ENCODE data around the gene HERC4.

Gene HERC4, protein sequence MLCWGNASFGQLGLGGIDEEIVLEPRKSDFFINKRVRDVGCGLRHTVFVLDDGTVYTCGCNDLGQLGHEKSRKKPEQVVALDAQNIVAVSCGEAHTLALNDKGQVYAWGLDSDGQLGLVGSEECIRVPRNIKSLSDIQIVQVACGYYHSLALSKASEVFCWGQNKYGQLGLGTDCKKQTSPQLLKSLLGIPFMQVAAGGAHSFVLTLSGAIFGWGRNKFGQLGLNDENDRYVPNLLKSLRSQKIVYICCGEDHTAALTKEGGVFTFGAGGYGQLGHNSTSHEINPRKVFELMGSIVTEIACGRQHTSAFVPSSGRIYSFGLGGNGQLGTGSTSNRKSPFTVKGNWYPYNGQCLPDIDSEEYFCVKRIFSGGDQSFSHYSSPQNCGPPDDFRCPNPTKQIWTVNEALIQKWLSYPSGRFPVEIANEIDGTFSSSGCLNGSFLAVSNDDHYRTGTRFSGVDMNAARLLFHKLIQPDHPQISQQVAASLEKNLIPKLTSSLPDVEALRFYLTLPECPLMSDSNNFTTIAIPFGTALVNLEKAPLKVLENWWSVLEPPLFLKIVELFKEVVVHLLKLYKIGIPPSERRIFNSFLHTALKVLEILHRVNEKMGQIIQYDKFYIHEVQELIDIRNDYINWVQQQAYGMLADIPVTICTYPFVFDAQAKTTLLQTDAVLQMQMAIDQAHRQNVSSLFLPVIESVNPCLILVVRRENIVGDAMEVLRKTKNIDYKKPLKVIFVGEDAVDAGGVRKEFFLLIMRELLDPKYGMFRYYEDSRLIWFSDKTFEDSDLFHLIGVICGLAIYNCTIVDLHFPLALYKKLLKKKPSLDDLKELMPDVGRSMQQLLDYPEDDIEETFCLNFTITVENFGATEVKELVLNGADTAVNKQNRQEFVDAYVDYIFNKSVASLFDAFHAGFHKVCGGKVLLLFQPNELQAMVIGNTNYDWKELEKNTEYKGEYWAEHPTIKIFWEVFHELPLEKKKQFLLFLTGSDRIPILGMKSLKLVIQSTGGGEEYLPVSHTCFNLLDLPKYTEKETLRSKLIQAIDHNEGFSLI

DNA sequence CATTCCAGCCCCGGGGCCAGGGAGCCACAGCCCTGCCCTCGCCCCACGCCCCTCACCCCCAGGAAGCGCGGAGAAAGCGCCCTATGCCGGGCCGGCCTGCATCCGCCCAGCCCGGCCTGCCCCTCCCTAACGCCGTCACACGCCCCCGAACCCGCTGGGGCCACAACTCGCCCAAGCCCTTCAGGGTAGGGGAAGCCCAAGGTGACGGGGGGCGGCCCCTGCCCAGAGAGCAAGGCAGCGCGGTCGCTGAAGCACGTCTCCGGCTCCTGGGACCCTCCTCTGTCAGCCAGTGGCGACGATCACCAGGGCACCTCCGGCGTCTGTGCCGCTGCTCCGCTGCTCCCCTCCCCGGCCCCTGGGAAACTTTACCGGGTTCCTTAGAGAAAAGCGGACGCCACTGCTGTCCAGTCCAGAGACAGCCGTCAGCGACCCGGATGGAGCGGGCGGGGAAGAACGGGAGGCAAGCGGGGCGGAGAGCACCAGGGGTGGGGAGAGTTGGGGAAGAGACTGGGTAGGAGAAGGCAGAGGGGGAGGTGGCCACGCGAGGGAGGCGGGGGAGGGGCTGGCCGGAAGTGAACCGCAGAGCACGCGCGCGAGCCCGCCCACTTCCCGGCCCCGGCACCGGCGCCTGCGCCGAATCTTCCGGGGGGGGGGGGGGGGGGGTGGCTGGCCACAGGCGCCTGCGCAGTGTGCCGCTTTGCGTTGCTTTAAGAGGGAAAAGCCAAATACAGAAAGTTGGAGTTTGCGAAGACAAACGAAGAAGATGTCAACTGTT is at the start of gene HERC4:
Gene HERC4 (minus strand): TSS at position 509 of the 775 bp plus-strand sequence. CDS start 2,175 bp downstream, outside the sequence.
- peak; percentile 93 for DNase-seq (ENCODE audit: low spot score)

DNA sequence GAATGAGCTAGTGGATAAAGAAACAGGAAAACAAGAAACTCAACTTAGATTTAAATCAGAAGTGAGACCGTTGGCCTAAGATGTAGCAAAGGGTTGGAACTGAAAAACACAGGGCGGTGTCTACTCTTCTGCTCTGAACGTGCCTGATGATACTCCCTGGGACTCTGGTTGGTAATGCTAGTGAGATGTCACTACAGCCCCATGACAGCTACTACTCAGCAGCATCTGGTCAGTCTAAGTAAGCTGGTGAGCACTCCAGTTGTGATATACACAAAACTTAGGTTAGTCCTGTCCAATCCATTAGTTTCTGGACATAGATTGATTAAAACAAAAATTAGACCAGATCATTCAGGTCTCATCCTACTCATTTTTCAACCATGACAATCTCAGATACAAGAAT is 49.6 kb upstream of the HERC4 start:
- DNase-seq (ENCODE audit: low spot score): no peak

DNA sequence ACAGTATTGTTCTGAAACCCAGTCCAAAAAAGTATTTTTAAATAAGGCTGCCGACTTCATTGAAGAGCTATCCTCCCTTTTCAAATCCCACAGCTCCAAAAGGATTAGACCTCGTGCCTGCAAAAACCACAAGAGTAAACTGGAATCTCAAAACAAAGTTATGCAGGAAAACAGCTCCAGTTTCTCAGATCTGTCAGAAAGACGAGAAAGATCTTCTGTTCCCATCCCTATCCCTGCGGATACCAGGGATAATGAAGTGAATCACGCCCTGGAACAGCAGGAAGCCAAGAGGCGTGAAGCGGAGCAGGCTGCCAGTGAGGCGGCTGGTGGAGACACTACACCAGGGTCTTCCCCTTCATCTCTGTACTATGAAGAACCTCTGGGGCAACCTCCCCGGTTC is 46.8 kb upstream of the HERC4 start:
- DNase-seq (ENCODE audit: low spot score): no peak

DNA sequence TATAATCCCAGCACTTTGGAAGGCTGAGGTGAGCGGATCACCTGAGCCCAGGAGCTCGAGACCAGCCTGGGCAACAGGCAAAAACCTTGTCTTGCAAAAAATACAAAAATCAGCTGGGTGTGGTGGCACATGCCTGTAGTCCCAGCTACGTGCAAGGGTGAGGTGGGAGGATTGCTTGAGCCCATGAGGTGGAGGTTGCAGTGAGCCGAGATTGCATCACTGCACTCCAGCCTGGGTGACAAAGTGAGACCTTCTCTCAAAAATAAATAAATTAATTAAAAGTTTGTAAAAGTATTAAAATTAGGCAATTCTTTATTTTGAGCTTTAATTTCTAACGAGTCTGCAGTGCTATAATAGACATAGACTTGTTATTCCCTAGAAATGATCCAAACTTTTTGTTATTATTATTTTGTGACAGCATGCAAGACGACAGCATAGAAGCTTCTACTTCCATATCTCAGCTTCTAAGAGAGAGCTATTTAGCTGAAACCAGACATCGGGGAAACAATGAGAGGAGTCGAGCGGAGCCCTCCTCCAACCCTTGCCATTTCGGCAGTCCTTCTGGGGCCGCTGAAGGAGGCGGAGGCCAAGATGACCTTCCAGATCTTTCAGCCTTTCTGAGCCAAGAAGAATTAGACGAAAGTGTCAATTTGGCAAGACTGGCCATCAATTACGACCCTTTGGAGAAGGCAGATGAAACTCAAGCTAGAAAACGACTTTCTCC is 46.1 kb upstream of the HERC4 start:
- no peak for DNase-seq (ENCODE audit: low spot score)

DNA sequence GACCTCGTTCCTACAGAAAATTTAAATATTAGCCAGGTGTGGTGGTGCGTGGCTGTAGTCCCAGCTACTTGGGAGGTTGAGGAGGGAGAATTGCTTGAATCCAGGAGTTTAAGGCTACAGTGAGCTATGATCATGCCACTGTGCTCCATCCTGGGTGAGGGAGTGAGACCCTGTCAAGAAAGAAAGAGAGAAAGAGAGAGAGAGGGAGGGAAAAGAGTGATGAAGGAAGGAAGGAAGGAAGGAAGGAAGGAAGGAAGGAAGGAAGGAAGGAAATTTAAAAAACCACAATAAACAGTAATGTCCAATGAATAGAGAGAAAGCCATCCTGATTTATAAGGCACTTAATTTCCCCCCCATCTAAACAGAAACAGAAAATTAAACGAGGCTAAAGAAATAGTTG is 43.6 kb upstream of the HERC4 start:
- no peak for DNase-seq (ENCODE audit: low spot score)

DNA sequence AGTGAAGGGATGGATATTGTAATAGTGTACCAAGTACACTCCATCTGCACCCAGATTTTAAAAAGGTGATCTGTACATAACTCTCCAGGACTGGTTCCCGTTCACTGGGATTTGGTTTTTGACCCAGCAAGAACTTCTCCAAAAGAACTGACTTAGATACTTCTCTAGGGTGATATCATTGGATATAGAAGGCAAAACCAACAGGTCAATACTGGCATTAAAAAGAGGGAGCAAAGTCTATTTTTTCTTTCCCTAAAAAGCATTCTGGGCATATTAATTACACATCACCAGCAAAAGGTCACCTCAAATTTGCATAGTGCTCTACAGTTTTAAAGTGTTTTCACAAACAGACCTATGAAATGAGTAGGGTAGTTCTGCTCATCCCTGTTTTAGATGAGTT is 37.8 kb upstream of the HERC4 start:
- DNase-seq (ENCODE audit: low spot score): no peak

DNA sequence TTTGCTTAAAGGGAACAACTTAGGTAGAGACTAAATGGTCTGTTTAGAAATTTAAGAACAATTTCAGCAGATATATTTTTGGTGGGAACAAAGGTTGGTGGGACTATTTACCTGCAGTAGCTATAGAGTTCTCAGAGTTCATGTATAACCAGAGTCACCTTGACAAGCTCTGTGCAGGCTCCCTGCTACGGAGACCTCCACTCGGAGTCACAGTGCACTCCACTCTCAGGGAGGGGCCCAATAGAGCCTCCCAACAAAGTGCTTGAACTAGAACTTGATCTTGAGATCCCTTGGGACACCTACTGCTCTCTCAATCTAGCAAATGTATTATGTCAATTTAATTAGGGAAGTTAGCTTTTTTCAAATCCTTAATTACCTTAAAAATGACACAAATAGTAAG is 36.5 kb upstream of the HERC4 start:
- DNase-seq (ENCODE audit: low spot score): no peak

DNA sequence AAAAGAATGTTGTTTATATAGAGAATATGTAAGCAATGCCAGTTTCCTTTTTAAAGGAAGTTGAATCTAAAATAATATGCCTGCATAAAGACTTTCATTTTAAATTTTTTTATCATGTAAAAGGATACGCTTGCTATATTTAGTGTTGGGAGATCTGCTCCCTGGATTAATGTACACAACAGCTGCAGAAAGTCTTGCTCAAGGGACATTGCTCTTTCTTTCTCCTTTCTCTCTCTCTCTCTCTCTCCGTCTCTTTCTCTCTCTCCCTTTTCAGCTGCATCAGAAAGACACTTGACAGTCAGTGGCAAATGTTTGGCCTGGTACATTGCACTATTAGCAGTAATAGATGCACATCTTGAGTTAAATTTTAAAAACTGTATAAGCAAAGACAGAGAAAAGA is 34.9 kb upstream of the HERC4 start:
- DNase-seq (ENCODE audit: low spot score): no peak

DNA sequence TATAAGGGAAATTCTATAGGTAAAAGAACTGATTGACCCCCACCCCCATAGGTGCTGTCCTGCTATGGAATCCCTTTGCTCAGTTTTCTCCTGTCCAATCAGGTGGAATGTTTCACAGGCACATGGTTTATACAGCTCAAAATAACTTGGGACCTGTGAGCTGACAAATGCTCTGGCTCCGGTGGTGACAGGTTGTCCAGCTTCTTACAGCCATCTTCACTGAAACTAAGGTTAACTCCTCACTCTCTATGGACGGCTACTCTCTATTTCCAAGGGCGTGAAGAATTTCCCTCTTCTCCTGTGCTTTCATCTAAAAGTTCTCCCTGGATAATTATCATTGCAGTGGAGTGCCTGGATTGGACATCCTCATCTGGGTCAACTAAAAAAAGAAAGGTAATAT is 34.2 kb upstream of the HERC4 start, which contains the start of gene MYPN:
Gene MYPN (plus strand): TSS at position 158 of the 400 bp plus-strand sequence. CDS start 11,951 bp downstream, outside the sequence.
- no peak for DNase-seq (ENCODE audit: low spot score)

DNA sequence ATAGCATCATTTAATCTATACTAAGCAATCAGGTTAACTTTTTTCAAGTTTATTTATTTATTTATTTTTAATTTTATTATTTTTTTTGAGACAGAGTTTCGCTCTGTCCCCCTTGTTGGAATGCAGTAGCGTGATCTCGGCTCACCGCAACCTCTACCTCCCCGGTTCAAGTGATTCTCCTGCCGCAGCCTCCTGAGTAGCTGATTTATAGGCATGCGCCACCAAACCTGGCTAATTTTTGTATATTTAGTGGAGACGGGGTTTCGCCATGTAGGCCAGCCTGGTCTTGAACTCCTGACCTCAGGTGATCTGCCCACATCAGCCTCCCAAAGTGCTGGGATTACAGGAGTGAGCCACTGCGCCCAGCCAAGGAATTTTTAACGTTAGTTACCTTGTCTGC is 33.6 kb upstream of the HERC4 start:
- DNase-seq (ENCODE audit: low spot score): no peak

DNA sequence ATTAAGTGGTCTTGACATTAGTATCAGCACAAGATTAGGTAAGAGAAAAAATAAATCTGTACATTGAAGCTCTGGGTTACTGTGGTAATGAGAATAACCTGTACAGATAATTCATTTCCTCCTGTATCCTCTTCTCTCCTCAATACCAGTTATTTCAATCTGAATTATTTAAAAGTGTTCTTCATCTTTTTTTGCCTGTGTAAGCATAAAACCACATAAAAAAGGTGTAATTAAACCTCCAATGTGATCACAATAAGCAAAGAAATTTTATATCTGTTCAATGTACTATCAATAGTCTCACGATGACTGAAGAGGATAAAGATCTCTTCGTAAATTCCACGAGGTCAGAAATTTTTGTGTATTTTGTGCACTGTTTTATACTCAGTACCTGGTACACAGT is 33.0 kb upstream of the HERC4 start:
- DNase-seq (ENCODE audit: low spot score): no peak

DNA sequence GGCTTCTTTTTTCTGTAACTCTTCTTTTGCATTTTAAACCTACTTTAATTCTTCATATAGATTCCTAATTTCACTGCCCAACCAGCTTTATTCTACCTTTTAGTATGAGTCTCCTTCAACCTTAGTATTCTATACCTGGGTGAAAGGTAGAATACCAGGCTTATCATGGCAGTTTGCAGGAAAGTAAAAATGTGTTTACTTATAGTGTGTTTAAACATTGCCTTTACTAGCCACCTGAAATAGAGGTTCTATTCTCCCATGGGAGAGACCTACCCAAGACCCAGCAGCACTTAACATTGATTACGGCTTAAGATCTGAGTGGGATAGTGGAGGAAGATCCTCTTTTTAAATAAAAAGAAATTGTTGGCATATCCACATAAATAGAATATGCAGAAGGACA is 32.6 kb upstream of the HERC4 start:
- no peak for DNase-seq (ENCODE audit: low spot score)

DNA sequence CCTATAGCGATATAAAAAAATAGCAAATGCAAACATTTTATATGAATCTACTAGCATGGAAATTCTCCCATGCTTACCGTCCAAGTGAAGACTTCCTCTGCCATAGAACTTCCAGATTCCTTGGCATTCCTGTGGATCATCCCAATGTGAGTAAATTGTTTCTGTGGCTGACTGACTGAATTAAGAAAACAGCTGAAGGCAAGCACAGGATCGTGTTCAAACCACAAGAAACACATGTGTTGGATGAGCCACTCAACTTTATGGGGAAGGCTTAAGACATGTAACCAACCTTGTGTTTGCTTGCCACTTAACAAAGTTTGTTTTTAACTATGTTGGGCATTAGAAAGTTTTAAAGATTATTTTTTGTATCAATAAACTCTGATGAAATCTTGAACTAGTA is 31.6 kb upstream of the HERC4 start:
- DNase-seq (ENCODE audit: low spot score): no peak

DNA sequence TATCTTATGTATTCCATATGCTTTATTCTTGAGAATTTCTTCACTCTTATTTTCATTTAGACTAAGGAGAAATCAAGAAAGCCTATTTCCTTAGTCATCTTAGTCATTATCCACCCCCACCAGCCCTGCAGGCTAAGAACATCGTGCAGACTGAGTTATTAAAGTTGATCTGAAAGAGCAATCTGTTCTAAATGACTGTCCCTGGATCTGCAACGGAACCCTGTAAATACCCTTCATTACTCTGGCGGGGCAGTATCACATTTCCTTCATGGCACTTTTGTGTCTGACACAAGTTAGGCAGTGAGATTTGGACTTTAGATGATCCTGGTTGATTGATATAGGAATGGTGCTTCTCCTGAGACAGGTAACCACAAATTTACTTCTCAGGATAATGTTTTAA is 30.7 kb upstream of the HERC4 start:
- DNase-seq (ENCODE audit: low spot score): no peak

DNA sequence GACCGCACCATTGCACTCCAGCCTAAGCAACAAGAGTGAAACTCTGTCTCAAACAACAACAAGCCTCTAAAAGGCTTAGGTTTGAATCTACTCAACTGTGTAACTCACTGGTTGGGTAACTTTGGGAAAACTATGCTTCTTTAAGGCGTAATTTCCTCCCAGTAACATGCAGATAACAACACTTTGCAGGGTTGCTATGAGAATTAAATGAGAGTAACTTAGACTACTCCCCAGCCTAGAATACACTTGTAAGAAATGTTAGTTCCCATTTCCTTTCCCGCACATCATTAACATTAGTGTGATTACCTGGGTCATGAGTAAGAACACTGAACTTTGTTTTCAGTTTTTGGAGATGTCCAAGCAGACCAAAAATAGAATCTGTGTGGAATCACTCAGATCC is 28.8 kb upstream of the HERC4 start:
- no peak for DNase-seq (ENCODE audit: low spot score)

DNA sequence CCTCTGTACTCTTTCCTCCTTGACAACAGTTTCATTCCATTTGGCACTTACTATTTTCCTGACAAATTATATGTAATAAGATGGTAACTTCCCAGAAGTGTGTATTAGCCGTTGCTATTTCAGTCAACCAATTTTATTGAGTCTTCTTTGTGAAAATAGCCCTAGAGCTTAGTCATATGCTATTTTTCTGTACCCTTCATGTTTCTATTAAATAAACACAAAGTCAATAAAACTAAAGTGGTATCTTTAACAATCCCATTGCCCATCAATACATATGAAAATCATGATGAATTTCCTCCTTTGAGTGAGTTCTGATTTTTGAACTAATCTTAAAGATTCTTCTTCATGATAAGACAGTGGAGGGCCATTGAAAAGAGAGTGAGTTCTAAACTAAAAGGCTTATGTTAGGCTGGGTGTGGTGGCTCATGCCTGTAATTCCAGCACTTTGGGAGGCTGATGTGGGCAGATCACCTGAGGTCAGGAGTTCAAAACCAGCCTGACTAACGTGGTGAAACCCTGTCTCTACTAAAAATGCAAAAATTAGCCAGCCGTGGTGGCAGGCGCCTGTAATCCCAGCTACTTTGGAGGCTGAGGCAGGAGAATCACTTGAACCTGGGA is 28.3 kb upstream of the HERC4 start:
- DNase-seq (ENCODE audit: low spot score): no peak

DNA sequence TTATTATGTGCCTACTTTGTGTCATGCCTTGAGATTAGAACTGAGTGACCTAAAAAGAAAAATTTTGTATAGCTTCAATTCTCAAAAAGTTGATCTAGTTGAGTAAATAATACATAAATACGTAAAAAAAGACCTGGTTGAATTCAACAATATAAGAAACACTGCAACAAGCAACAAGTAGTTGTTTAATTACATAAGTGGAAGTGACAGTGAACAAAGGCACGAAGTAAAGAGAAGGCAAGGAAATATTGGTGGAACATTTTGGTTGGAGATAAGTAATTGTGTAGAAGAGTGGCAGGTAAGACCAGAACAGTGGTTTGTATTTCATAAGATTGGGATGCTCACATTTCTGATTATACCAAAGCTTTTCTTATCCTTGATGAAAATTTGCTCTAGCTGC is 26.0 kb upstream of the HERC4 start:
- DNase-seq (ENCODE audit: low spot score): no peak

DNA sequence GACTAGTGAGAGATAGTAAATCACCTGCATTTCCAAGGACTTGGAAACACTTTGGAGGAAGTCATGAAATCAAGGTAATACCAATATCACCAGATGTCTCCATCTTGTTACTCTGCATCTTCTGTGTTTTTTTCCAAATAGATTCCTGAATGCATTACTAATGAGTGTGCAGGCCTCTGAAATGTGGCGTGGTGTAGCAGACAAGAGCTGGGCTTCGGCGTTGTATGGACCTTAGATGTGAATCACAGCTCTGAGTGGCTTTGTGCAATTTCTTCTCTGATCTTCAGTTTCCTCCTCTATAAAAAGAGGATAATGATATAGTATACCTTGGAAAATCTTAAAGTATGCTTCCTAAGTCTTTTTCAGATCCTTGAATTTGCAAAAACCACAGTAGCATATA is 24.7 kb upstream of the HERC4 start:
- DNase-seq (ENCODE audit: low spot score): no peak

DNA sequence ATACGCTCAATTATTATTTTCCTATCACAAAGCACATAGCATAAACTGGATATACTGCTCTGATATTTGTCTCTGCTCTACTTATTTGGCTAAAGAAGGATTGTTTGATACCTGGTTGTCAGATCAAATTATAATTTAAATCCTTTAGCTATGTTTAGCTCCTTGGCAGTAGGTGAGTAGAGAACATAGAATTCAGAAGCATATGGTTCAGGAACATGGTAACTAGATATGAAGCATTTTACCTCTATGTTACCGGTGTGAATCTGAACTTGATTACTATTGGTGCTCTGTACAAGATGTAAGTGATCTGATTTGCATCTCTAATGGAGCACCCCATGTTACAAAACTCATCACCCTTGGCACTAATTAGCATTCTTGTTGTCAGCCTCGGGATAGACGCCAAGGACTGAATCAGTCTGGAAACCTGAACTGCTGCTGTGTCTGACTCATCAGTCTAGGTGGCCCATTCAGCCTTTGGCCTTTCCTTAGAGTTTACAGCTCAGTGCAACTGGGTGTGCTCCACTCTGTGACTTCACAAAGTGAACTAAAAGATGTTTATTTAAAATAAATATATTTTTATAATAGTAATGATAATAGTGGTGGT is 21.9 kb upstream of the HERC4 start:
- DNase-seq (ENCODE audit: low spot score): peak; percentile 17

DNA sequence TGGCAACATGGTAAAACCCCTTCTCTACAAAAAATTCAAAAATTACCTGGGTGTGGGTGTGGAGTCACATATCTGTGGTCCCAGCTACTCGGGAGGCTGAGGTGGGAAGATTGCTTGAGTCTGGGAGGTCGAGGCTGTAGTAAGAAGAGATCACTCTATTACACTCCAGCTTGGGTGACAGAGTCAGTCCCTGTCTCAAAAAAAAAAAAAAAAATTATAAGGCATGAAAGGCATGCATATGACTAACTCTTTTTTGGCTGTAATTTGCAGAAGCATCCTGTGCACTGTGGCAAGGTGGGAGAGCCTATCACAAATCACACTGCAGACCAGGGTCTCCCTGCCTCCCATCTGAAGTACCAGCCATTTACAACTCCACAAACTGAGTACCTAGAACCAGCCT is 20.1 kb upstream of the HERC4 start:
- DNase-seq (ENCODE audit: low spot score): no peak
